OCI-LY3 (cell line): ENCODE measurements around the gene PADI2.

Source experiments
- EZH2phosphoT487 ChIP-seq: fragments of 200-600 bp; shearing (Covaris generic); IDR thresholded peaks from 2 replicates; pipeline ENCODE4 v1.6.1; 2018; ENCODE audit warnings: antibody characterized with exemption, mixed run types, low read depth
- TF ChIP-seq, protein P1 (sequence below): fragments of 200-600, 300-600 bp; sonication (generic); IDR thresholded peaks from 2 replicates; pipeline ENCODE4 v1.5.1; 2014; ENCODE audit warnings: antibody characterized with exemption, low read length, low read depth

DNA sequence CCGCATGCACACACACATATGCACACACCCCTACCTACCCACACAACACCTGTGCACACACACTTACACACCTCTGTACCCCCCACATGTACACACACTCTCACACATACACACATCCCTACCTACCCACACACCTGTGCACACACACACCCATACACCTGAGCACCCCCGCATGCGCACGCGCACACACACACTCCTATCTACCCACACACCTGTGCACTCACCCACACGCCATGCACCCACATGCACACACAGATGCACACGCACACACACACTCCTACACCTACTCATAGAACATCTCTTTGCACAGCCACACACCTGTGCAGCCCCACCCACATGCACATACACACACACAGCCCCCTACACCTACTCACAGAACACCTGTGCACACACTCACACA, 15.5 kb upstream of the PADI2 start:
- TF ChIP-seq, protein P1, sequence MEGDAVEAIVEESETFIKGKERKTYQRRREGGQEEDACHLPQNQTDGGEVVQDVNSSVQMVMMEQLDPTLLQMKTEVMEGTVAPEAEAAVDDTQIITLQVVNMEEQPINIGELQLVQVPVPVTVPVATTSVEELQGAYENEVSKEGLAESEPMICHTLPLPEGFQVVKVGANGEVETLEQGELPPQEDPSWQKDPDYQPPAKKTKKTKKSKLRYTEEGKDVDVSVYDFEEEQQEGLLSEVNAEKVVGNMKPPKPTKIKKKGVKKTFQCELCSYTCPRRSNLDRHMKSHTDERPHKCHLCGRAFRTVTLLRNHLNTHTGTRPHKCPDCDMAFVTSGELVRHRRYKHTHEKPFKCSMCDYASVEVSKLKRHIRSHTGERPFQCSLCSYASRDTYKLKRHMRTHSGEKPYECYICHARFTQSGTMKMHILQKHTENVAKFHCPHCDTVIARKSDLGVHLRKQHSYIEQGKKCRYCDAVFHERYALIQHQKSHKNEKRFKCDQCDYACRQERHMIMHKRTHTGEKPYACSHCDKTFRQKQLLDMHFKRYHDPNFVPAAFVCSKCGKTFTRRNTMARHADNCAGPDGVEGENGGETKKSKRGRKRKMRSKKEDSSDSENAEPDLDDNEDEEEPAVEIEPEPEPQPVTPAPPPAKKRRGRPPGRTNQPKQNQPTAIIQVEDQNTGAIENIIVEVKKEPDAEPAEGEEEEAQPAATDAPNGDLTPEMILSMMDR: no peak
- no peak for TF ChIP-seq EZH2phosphoT487
